NCI-H1092 (cell line): ENCODE measurements around the gene TMPRSS3.
"Not testable (repeated sequence)": the region's sequence is repeated elsewhere in the genome, so short reads cannot be mapped to it uniquely, and the experiment has no call there.

ENCODE experiments used
- DNase-seq: peaks from one replicate; lab custom pipeline; 2025; lab: John Stamatoyannopoulos, UW

TMPRSS3 gene

DNA sequence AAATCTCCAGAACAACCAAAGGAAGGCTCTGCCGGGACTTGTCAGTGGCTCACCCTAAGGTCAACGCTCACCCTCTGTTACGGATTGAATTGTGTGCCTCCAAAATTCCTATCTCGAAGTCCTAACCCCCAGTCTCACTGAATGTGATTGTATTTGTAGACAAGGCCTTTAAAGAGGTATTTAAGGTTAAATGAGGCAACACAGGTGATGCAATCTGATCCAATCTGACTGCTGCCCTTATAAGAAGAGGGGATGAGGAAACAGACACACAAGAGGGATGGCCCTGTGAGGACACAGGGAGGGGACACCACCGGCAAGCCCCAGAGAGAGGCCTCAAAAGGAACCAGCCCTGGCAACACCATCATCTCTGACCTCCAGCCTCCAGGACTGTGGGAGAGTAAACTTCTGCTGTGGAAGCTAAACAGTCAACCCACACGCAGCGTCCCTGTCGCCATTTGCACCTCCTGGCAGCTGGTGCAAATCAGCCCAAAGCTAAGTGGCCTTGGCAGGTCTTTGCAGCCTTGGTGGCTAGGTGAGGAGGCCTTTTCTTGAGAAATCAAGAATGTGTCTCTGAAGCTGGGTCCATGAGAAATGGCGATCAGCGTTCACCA is 32.1 kb upstream of the TMPRSS3 start:
- DNase-seq: no peak

DNA sequence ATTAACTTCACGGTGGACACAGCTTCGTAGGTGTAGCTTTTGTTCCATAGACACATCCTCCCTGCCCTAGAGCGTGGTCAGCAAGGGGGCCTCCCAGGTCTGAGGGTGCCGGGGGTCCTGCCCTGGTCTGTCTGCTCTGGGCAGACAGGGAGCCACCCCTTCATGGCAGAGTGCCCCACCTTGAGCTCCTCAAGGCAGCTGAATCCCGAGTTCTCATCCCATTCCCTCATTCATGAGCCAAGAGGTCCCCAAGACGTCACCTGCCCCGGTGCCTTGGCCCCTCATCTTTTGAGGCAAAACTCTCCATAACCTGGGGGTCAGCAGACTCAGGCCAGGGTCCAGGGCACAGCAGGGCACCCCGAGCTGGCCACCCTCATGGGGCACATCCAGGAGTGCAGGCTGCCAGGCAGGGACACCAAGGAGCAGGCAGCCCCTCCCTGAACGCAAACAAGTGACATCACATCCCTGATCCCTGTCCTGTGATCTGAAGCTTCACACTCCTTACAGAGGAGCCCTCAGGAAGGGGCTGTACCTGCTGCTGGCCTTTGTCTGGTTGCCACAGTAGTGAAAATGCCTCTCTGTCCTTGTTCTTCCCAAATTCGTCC is 31.1 kb upstream of the TMPRSS3 start:
- DNase-seq: no peak

- no peak for DNase-seq
Observed at GRCh38 chr21:42426424-42426823, 30.6 kb upstream of the TMPRSS3 start.

GRCh38 chr21:42425591-42425990 is 29.7 kb upstream of the TMPRSS3 start:
- DNase-seq: no peak

GRCh38 chr21:42424914-42425541 is 29.2 kb upstream of the TMPRSS3 start:
- no peak for DNase-seq

- no peak for DNase-seq
Observed at GRCh38 chr21:42423685-42424084, 27.8 kb upstream of the TMPRSS3 start.

DNA sequence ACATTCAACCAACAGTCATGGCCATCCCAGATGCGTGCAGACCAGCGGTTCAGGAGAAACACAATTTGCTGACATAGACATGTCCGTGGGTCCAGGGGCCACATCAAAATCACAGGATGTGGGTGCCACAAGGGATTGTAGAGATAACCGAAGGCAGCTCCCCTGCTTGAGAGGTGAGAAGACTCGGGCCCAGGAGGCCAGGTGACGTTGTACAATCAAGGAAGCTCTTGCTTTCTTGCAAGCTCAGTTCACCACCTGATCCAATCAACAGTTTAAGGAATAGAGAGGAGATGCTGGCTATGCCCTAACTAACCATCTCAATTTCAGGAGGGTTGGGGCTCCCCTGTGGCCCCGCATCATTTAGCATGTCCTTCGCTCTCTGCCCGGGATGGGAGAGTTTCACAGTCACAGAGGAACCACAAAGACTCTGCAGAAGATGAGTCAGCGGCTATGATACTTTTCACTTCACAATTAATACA is 27.4 kb upstream of the TMPRSS3 start:
- no peak for DNase-seq

GRCh38 chr21:42421018-42421793 is 25.4 kb upstream of the TMPRSS3 start:
- DNase-seq: no peak

GRCh38 chr21:42419845-42420244 is 24.0 kb upstream of the TMPRSS3 start:
- no peak for DNase-seq

- no peak for DNase-seq
Observed at GRCh38 chr21:42418886-42419285, 23.0 kb upstream of the TMPRSS3 start.

DNA sequence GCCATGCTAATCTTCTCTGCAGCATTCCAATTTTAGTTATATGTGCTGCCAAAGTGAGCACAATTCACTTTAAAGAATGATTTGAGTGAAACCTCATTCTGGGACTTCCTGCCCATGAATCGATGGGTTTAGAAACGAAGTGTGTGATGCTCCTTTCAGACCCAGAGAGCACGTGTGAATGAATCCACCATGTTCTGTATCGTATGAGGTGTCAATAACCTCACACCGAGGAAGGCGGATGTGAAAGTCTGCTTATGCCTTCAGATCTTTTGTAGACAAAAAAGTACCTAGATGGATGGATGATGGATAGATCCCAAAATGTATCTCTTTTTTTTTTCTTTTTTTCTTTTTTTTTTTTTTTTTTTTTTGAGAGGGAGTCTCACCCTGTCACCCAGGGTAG is 21.7 kb upstream of the TMPRSS3 start:
- no peak for DNase-seq

- DNase-seq: no peak
Observed at GRCh38 chr21:42414928-42415769, 19.3 kb upstream of the TMPRSS3 start.

GRCh38 chr21:42414553-42414927 is 18.7 kb upstream of the TMPRSS3 start:
- no peak for DNase-seq

DNA sequence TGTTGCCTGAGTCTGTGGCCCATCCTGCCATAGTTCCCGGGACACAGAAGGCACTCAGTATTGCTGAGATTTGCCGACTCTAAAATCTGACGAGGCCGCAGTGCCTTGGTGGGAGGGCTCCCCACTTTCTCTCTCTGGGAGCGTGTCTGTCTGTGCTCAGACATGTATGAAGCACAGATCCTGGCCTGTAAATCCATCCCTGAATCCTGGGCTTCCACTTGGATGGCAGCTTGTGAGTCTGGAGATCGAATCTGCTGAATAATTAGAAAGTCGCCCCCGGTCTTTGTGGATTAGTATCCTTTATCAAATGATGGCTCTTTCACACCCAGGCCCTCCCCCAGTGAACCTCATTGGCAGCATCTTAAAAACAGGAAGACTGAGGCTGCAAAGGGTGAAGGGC is 18.2 kb upstream of the TMPRSS3 start:
- DNase-seq: no peak

GRCh38 chr21:42413500-42413899 is 17.6 kb upstream of the TMPRSS3 start:
- DNase-seq: no peak

- DNase-seq: no peak
Observed at GRCh38 chr21:42413093-42413492, 17.2 kb upstream of the TMPRSS3 start.

GRCh38 chr21:42412636-42412933 is 16.7 kb upstream of the TMPRSS3 start:
- DNase-seq: no peak

GRCh38 chr21:42411891-42412635 is 16.2 kb upstream of the TMPRSS3 start:
- no peak for DNase-seq

GRCh38 chr21:42411197-42411869 is 15.5 kb upstream of the TMPRSS3 start:
- no peak for DNase-seq

DNA sequence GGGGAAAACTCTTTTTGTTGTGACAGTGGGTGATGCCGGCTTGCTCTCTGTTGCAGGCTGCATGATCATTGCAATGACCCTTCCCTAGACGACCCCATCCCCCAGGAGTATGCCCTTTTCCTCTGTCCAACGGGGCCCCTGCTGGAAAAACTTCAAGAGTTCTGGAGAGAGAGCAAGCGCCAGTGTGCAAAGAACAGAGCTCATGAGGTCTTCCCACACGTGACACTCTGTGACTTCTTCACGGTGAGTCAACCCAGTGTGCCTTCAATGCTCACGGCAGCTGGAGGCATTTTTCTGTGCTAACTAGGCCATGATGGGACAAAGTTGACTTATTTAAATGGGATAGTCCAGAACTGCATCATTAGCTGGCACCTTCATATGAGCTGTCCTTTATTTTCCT is 13.5 kb upstream of the TMPRSS3 start:
- DNase-seq: no peak

- not testable (repeated sequence) for DNase-seq
Observed at GRCh38 chr21:42408718-42409117, 12.9 kb upstream of the TMPRSS3 start.
